A172 (cell line): ENCODE results near the gene IGFN1. TPM values are rescaled to one million over a fixed set of nuclear protein-coding genes. Genes with fewer than 3 reads are reported as not detected.
"Not testable (repeated sequence)": the region's sequence is repeated elsewhere in the genome, so short reads cannot be mapped to it uniquely, and the experiment has no call there.

Source experiments
- DNase-seq: peaks from one replicate; pipeline ENCODE4 v3.0.0-alpha.2; 2015; ENCODE audit warnings: low spot score
- total RNA-seq: library from RNA; depleted of rRNA; stranded (reverse); fragments of >200 nt; shearing (Covaris generic); gene quantifications from 2 replicates; pipeline ENCODE4 v1.2.3, GENCODE V29; 2014

IGFN1 gene
- total RNA-seq, 1 experiment from 2014 or later: 20.7 TPM

- DNase-seq: not testable (repeated sequence)
Observed at GRCh38 chr1:201163036-201163435, 27.6 kb upstream of the IGFN1 start.

- DNase-seq: no peak
Observed at GRCh38 chr1:201163707-201164106, 26.9 kb upstream of the IGFN1 start.

GRCh38 chr1:201164645-201165044, 26.0 kb upstream of the IGFN1 start:
- DNase-seq: no peak

GRCh38 chr1:201167041-201167991, 23.3 kb upstream of the IGFN1 start:
- DNase-seq: no peak

- no peak for DNase-seq
Observed at GRCh38 chr1:201169203-201169602, 21.4 kb upstream of the IGFN1 start.

DNA sequence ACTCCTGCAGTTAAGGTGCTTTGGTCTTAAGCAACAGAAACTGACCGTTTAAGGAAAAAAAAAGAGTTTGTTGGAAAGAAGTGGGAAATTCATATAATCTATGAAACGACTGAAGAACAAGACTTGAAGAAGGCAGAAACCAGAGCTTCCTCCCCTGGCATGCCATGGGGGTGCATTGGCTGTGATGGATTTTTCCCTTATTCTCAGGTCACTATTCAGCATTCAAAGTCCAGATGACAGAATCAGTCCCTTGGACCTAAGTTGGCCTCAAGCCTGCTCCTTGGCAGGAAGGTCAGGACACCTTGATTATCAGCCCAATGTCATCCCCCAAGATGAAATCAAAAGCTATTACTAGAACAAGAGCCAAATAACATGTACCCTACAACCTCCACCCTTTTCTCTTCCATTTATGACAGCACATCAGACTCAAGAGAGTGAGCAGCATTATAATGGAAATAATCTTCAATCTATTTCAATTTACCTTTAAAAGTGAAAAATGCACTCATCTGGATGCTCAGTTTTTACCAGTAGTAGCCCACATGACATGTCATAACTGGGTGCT, 20.6 kb upstream of the IGFN1 start:
- no peak for DNase-seq

- DNase-seq: peak; percentile 93
Observed at GRCh38 chr1:201170533-201171062, 20.0 kb upstream of the IGFN1 start.

- peak; percentile 58 for DNase-seq
Observed at GRCh38 chr1:201171063-201172036, 19.3 kb upstream of the IGFN1 start.

DNA sequence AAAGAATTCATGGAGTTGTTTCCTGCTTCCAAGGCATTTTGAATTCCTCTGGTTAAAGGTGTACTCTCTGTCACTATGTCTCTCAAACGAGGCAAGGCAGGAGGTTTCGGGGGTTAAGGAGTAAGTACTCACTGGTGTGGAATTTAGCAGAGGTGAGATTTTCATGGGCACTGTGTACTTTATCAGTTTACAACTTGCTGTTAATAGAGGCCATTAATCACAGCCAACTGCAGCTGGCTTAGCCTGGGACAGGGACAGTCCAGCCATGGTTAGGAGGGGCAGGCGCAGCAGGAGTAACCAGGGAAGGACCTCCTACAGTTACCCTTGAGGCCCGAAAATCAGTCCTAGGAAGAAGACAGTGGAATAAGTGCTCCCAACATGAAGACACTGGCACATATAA, 18.3 kb upstream of the IGFN1 start:
- DNase-seq: peak; percentile 35

GRCh38 chr1:201172999-201173610, 17.5 kb upstream of the IGFN1 start:
- peak; percentile 52 for DNase-seq

GRCh38 chr1:201173736-201174135, 16.9 kb upstream of the IGFN1 start:
- DNase-seq: no peak

DNA sequence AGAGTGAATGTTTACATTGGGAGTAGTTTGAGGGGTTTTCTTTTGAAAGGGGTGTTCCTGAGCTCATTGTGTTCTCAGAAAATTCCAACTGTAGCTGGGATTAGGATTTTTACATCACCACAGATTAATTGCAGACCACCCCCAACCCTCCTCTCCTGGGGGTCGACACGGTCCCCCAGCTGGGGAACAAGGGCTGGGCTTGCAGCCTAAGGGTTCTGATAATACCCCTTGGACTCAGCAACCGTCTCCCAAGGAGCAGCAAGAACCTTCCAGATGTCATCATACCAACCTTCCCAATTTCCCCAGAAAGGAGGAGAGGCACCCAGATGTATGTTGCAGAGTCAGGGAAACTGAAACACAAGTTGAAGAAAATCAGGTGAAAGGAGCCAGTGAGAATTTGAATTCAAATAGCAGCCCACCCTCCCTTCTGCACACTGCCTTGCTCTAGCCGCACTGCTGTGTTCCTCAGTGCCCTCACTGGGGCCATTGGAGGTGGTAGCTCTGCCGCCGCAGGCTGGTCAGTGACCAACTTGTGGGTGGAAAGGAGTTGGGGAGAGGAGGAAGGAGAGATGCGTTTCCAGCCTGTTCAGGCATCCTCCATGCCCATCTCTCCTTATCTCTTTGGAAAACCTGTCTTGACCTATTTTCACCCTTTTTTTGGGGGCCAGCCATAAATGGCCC, 14.7 kb upstream of the IGFN1 start:
- no peak for DNase-seq

- peak; percentile 75 for DNase-seq
Observed at GRCh38 chr1:201176940-201177339, 13.7 kb upstream of the IGFN1 start.

GRCh38 chr1:201178718-201179117, 11.9 kb upstream of the IGFN1 start:
- DNase-seq: no peak

- DNase-seq: no peak
Observed at GRCh38 chr1:201180141-201180540, 10.5 kb upstream of the IGFN1 start.

DNA sequence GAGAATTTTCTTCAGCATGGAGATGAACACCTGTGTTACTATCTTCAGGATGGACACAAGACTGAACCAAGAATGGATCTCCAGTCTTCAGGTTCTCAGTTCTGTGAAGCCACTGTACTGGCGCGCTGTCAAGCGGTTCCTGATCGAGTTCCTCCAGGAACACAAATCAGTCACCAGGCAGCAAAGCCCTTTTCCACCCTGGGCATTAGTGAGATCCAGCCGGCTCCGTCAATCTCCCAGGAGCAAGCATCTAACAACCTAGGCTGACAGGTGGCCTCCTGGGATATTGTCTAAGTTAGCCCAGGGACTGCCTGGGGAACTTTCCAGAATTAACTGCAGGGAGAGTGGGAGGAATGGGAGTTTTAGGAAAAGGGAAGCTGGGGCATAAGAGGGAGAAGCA, 9.7 kb upstream of the IGFN1 start:
- DNase-seq: no peak

- DNase-seq: no peak
Observed at GRCh38 chr1:201181323-201181722, 9.3 kb upstream of the IGFN1 start.

DNA sequence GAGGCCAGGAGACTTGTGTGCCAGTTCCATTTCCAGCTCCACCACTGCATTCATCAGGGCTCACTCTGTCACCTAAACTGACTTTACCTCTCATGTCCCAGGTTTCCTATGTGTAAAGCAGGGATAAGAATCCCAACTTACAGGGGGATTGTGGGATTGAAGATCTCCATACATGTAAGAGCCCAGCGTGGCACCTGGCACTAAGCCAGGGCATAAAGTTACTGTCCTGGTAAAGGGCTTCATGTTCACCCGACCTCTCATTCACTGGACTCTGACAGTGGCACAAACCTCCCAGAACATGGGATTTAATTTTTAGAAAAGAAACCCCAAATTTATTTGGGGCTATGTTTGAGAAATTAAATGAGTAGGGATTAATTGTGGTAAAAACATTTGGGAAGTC, 8.9 kb upstream of the IGFN1 start:
- no peak for DNase-seq

GRCh38 chr1:201183209-201183608, 7.4 kb upstream of the IGFN1 start:
- DNase-seq: no peak

DNA sequence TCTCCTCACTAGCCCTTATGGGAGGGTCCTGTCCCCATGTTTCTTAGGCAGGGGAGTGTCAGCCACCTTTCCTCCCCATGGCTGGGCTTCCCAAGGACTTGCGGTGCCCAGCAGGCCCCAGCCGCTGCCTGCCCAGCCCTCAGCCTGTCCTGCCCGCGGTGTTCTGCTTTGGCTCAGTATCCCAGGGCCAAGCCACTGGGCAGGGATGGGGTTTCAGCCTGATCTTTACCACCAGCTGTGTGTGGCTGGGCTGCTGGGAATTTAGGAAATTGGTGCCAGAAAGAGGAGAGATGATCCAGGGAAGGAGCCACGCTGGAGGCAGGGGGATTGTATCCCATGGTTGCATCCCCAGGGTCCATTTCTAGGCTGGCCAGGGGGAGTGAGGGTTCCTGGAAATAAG, 6.9 kb upstream of the IGFN1 start:
- no peak for DNase-seq
